Activated CD4-positive, alpha-beta T cell treated with anti-CD3 and anti-CD28 coated beads for 1 hour (primary cell): ENCODE results near the gene FAM90A1.
"Not testable (repeated sequence)": the region's sequence is repeated elsewhere in the genome, so short reads cannot be mapped to it uniquely, and the experiment has no call there.

Experiments
- DNase-seq: peaks from one replicate; pipeline ENCODE4 v3.0.0-alpha.2; 2020

The FAM90A1 gene, protein sequence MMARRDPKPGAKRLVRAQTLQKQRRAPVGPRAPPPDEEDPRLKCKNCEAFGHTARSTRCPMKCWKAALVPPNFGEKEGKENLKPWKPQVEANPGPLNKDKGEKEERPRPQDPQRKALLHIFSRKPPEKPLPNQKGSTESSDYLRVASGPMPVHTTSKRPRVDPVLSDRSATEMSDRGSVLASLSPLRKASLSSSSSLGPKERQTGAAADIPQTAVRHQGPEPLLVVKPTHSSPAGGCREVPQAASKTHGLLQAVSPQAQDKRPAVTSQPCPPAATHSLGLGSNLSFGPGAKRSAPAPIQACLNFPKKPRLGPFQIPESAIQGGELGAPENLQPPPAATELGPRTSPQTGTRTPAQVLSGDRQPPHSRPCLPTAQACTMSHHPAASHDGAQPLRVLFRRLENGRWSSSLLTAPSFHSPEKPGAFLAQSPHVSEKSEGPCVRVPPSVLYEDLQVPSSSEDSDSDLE

DNA sequence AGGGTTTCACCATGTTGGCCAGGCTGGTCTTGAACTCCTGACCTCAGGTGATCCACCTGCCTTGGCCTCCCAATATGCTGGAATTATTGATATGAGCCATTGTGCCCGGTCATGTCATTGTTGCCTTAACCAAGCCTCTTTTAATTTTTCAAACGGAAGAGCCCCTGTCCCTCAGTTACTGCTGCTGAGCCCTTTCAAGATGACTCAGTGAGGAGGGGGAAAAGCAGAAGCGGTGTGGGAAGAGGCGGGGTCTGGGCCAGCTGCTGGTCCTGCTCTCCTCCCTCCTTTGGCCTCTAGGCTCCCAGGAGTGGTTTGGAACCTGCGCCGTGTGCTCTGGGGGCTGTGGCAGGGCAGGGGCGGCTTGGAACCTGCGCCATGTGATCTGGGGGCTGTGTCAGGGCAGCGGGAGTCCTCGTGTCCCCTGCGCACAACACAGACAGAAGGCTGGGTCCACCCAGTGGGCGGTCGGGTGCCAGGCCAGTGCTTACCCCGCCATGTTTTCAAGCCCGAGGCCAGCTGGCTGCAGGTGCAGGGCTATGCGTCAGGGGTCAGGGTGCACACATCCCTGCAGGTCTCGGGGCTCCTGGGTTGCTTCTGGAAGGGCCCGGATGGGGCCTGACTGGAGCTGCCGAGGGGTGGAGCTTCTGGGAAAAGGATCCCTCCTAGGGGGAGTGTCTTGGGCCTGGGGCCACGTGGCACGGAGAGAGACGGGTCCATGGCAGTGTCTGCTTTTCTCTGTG is at the start of gene FAM90A1:
Gene FAM90A1 (minus strand): TSS at position 627 of the 740 bp plus-strand sequence. CDS start 2,786 bp downstream, outside the sequence.
- DNase-seq, result not testable (repeated sequence)

DNA sequence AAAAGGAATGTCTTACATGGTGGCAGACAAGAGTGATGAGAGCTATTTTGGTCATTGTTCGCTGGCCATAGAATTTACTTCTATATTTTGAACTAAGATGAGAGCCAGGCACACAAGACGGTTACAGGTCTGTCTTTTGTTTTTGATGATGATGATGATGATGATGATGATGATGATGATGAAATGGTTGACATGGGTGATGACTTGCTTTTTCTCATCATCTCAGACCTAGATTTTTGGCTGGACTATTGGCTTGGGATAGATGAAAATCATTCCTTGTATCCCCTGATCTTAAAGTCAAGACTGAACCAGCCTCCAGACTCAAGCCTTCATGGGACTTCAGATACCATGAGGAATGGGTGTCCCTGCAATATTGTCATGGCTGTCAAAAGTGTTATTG is 49.0 kb upstream of the FAM90A1 start:
- not testable (repeated sequence) for DNase-seq

DNA sequence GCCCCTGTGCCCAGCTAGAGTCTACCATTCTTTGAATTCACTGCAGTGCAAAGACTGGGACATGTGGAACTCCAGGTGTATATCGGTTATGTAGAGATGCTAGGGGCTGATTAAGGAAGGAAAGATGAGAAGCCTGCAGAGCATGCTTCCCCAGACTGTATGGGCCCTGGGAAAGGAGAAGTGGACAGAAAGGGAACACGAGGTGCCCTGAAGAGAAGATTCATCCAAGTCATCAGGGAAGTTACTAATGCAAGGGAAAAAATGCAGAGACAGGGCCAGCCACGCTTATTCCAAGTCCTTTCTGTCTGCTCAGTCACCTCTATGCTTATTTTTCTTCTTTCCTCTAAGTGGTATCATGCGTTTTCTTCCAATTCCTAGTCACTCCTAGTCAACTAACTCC is 39.3 kb upstream of the FAM90A1 start:
- DNase-seq, result not testable (repeated sequence)

DNA sequence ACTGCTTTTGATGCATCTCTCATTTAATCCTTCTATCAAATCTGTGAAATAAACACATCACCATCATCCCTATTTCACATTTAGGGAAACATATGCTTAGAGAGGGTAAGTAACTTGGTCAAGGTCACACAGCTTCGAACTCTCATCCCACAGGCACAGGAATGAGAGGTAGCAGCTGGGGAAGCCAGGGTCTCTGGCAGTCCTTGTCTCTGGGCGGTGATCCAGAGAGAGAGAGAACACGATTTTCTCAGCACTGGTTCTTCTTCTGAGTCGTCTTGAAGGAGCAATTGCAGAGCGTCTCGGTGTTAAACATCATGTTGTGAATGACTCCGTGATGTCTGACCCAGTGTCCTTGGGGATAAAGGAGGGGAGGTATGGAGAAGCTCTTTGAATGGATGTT is 36.8 kb upstream of the FAM90A1 start:
- not testable (repeated sequence) for DNase-seq

DNA sequence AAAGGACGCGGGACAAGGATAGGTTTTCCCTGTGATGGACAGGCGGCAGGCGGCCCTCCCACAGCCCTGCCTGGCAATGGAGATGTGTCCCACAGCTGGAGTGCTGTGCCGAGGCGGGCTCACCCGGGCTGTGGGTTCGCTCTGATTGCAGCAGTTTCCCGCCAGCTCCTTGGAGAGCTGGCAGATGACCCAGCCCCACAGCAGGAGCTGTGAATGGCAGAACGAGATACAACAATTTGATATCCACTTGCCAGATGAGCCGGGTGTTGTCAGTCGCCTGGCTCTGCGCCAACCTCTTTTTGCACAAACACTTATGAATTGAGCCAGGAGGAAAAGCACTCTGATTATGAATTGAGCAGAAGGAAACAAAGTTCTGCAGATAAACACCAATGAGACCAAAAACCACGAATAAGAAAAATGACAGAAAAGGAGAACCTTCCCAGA is 33.7 kb upstream of the FAM90A1 start:
- DNase-seq, result not testable (repeated sequence)

DNA sequence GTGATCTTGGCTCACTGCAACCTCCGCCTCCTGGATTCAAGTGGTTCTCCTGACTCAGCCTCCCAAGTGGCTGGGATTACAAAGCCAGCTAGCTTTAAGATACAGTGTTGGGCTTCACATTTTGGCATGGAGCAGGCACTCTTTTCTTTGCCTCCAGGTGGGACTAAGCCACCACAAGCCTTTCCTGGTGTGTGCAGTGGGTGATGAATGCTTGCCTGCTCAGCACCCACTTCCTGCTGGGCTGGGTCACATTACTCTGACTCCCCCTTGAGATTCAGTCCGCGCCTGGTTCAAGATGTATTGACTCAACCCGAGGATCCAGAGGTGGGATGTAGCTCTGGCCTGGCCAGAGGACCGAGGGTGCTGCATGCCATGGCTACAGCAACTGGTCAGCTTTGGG is 28.9 kb upstream of the FAM90A1 start:
- not testable (repeated sequence) for DNase-seq

DNA sequence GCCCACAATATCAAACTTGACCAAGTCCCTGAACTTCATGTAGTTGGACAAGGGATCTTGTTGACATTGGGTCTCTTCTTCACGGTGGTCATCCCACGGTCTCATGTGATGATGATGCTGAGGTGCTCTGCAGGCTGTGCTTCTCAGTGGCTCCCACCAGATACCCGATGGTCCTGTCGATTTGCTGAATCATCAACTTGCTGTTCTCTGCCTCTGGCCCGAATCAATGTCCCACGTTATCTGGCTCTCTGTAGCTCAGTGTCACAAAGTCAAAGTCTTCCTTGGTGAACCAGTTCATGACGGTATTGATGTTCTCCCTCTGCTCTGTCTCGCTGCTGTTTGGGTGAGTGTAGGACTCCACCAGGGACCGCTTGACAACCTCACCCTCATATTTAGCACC is 27.3 kb upstream of the FAM90A1 start:
- DNase-seq, result not testable (repeated sequence)

DNA sequence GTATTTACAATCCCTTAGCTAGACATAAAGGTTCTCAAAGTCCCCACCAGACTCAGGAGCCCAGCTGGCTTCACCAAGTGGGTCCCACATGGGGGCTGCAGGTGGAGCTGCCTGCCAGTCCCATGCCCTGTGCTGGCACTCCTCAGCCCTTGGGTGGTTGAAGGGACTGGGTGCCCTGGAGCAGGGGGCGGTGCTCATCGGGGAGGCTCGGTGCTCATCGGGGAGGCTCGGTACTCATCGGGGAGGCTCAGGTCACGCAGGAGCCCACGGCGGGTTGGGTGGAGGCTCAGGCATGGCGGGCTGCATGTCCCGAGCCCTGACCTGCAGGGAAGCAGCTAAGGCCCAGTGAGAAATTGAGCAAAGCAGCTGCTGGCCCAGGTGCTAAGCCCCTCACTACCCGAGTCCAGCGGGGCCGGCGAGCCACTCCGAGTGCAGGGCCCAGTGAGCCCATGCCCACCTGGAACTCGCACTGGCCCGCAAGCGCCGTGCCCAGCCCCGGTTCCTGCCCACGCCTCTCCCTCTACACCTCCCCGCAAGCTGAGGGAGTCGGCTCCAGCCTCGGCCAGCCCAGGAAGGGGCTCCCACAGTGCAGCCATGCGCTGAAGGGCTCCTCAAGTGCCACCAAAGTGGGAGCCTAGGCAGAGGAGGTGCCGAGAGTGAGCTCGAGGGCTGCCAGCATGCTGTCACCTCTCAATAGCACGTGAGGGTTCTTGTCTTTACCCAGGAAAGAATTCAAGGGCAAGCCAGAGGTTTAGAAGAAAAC is 24.8 kb upstream of the FAM90A1 start:
- DNase-seq, result not testable (repeated sequence)

DNA sequence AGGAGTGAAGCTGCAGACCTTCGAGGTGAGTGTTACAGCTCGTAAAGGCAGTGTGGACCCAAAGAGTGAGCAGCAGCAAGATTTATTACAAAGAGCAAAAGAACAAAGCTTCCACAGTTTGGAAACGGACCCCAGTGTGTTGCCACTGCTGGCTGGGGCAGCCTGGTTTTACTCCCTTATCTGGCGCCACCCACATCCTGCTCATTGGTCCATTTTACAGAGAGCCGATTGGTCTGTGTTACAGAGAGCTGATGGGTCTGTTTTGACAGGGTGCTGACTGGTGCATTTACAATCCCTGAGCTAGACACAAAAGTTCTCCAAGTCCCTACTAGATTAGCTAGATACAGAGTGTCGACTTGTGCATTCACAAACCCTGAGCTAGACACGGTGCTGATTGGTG is 24.2 kb upstream of the FAM90A1 start:
- not testable (repeated sequence) for DNase-seq

DNA sequence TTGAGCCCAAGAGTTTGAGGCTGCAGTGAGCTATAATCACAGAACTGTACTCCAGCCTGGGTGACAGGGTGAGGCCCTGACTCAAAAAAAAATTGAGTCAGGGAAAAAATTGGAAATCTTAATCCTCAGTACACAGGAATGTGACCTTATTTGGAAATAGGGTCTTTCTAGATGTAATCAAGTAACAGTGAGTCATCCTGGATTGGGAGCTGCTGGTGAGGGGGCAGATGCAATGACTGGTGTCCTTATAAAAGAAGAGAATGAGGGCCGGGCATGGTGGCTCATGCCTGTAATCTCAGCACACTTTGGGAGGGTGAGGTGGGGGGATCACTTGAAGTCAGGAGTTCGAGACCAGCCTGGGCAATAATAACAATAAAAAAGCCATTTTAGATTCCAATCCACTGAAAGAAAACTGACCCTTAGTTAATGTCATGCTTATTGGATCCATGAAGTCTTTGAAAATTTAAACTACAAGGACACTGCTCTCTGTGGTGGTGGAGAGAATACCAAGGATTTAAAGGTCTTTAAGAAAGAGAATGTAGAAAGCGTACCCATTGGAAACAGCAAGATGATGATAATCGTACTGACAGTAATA is 19.6 kb upstream of the FAM90A1 start:
- DNase-seq, result not testable (repeated sequence)

DNA sequence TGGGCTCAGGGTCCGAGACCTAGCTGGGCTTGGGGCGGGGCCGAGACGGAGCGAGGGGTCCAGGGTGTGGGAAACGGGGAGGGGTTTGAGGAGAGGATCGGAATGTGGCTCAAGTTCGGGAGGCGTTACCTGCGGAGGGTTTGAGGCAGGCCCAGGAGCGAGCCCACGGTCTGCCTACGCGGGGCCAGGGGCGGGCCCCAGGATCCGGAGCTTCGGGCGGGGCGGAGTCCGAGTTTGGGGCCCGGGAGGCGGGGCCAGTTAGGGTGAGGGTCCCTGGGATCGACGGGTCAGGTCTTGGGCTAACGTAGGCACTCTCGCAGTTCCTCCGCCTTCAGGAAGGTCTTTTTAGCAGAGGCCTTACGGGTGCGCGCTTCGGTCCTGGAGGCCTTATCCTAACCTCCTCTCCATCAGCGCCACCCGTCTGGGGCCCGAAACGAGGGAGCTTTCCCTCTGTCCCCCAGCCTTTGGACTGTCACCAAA is 16.3 kb upstream of the FAM90A1 start:
- DNase-seq, result not testable (repeated sequence)

DNA sequence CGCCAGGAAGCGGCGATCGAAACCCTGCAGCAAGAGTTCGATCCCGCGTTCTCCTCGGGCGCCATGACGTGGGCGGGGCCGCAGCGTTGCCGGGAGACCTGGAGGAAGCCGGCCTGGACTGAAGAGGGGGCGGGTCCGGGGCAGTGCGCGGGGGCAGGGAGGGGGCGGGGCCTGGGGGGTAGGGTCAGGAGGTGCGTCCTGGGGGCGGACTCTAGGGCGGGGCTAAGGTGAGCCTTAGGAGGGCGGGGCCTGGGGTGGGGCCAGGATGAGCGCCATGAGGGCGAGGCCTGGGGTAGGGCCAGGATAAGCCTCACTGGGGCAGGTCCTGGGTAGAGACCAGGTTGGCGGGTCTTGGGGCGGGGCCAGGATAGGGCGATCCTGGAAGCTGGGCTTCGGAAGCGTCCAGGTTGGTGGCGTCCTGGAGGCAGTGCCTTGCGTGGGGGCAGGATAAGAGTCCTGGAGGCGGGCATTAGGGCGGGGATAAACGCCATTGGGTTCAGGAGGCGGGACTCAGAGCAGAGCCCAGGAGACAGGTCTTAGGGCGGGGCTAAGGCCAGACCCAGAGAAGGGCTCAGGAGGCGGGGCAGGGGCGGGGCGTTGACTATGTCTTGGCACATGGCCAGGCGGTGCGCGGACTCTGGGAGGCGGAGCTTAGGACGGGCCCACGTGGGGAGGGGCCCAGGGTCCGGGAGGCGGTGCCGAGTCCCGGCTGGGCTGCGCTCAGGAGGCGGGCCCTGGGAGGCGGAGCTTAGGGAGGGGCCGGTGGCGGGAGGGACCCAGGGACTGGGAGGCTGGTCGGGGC is 15.7 kb upstream of the FAM90A1 start:
- peak; percentile 100 for DNase-seq

DNA sequence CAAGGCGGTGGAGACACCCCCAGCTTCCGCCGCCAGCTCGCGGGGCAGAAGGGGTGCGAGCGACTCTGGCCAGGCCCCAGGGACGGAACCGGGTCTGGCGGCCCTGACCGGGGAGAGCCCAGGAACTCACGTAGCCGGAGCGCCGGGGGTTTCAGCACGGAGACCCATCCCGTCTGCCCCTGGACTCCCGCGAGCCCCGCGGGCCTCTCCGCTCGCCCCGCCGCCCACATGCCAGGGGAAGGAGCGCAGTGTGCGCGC is 15.1 kb upstream of the FAM90A1 start:
- not testable (repeated sequence) for DNase-seq

DNA sequence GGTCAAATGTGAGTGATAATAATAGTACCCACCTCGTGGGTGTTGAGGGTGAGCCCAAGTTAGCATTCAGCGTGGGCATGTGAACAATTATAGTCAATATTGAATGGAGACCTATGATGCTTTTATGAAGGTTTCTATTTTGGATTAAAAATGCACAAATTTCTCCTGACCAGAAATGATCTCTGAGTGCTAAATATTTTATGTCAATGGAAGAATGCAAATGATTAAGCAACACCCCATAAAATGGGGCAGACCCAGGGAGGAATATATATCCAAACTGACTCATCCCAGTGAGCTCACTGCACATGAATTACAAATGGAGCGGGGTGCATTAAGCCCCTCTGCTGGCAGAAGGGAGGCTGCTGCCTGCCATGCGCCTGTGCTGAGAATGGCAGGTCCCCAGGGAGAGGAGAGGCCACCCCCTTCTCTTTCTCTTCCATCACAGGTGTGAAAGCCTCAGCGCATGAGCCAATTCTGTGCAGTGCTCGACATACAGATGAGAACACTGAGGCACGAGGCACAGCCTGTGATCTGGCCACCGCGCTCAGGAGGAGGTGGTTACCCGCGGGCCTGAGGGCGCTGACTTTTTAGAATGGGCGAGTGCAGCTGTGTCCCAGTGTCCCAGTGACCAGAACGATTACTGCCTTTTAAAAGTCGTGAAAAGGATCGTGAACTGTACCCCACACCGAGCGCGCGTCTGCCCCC is 14.7 kb upstream of the FAM90A1 start:
- peak; percentile 14 for DNase-seq

DNA sequence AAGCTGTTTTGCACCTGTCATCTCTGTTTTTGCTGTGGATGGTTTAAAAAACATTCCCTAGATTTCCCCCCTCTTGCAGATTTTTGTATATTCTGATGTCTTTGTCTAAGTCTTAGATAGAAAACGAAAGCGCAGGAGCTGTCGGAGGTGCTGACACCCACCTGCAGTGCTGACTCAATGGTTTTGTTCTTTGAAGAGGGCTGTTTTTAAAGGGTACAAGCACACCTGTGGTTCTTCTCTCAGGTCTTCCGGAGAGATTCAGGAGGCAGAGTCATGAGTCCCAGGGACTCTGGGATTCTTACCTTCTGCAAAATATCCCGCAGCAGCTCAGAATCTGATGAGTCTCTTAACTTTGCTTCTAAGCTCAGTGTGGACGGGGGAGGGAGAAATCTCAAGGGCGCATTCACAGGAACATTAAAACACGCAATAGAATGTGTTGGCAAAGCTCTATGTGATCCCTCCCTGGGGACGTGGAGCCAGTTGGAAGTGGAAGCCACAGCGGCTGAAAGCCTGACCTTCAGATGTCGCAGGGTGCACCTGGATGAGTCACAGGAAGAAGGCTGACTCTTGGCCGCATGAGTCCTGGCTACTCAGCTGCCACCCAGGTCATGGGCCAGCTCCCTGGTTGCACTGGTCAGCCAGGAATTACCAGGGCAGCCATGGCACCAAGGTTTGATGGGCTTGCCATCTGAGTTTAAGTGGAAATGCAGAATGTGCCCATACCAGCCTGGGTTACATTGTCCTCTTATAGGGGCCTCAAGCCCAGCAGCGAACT is 13.1 kb upstream of the FAM90A1 start:
- not testable (repeated sequence) for DNase-seq

DNA sequence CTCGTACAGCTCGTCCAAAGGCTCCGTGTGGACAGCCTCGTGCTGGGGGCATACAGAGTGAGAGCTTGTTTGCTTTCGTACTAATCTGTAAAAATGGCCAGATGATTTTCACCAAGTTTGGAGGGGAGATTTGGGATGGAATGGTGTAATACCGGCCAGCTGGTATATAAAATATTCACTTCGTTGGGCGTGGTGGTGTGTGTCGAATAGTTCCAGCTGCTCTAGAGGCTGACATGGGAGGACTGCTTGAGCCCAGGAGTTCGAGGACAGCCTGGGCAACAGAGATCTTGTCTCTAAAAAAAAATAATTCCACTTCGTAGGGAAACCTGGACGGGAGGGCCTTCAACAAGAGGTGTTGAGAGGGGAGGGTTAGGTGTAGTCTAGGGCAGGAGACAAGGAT is 9.6 kb upstream of the FAM90A1 start:
- DNase-seq, result not testable (repeated sequence)

DNA sequence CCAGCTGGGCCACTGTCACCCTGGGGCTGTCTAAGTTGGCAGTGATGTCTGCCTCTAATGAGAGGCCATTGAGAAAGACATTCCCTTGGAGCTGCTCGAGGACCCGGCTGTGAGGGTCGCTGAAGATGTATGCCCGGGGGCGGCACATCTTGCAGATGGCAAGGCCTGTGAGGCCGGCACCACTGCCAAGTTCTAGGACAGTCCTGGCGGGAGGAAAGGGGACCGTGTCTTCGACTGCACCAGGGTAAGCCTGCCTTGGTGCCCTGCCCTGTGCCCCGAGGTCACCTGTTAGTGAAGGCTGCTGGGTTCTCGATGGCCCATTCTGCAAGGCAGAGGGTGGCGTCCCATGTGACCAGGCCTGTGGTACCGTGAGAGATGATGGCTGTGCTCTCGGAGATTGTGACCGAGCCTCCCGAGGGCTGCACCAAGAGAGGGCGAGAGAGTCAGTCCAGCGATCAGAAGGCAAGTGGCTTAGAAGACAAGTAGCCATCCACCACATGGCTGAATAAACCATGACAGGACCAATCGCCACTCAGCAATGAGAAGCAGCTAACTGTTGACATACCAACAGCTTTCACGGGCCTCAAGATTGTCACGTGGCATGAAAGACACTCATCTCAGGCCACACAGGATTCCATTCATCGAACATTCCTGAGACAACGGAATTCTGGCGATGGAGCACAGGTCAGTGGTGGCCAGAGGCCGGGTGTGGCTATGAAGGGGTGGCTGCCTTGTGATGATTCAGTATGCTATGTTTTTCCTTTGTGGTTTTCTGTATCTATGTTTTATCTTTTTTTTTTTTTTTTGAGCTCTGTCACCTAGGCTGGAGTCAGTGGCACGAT is 8.1 kb upstream of the FAM90A1 start:
- DNase-seq, result not testable (repeated sequence)

DNA sequence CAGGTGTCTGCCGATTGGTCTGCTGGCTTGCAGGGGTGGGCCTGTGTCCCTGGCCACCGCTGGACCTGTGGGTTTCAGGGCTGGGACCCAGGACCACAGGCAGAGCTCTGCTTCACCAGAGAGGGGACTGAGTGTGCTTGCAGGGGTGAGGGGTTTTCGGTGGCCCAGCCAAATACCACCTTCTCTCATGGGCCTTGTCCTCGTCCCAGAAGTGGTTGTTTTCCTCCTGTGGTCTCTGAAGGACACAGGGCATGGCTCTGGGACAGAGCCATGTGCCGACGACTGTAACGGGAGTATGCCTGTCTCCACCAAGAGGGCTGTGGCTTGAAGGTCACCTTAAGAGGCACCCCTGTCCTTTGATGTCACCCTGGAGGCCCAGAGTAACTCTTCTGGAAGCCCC is 7.3 kb upstream of the FAM90A1 start:
- not testable (repeated sequence) for DNase-seq

DNA sequence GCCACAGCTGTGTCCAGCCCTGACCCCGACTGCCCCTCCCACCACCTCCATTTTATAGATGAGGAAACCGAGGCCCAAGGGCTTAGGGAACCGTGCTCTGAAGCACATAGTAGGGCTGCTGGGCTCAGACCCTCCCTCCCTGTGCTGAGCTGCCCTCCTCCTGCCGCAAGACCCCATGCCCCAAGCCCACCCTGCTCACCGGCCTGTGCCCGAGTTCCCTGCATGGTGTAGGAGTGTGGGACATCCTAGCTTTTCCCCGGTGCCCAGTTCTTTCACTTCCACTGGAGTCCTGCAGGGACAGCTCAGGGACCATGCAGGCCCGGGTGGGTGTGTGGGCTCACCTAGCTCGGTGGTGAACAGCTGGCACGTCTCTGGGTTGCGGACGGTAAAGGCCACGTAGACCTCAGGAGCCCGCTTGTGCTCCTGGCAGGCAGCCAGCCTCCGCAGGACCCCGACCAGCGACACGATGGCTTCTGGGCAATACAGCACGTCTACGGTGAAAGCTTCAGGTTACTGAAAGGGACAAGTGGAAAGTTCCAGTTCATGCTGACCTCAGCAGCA is 6.6 kb upstream of the FAM90A1 start:
- not testable (repeated sequence) for DNase-seq
